Osteocyte (in vitro differentiated cells): ENCODE measurements around the gene EWSR1. TPM values are rescaled to one million over a fixed set of nuclear protein-coding genes. Genes with fewer than 3 reads are reported as not detected.
"Not testable (repeated sequence)": the region's sequence is repeated elsewhere in the genome, so short reads cannot be mapped to it uniquely, and the experiment has no call there.

ENCODE experiments used
- DNase-seq: peaks from one replicate; pipeline ENCODE4 v3.0.0; 2021; ENCODE audit warnings: mixed read lengths; ENCODE audit not compliant: unreplicated experiment; ENCODE audit errors: extremely low spot score
- H3K27ac Mint-ChIP-seq: one replicate; pipeline ENCODE4 v1.8.0; 2021; ENCODE audit warnings: mild to moderate bottlenecking, mixed read lengths; ENCODE audit not compliant: unreplicated experiment
- H3K27me3 Mint-ChIP-seq: one replicate; pipeline ENCODE4 v1.8.0; 2021; ENCODE audit warnings: mixed read lengths; ENCODE audit not compliant: unreplicated experiment
- H3K36me3 Mint-ChIP-seq: one replicate; pipeline ENCODE4 v1.8.0; 2021; ENCODE audit warnings: mixed read lengths; ENCODE audit not compliant: unreplicated experiment
- H3K4me1 Mint-ChIP-seq: one replicate; pipeline ENCODE4 v1.8.0; 2021; ENCODE audit warnings: mixed read lengths; ENCODE audit not compliant: unreplicated experiment
- H3K4me3 Mint-ChIP-seq: one replicate; pipeline ENCODE4 v1.8.0; 2021; ENCODE audit warnings: mild to moderate bottlenecking, moderate library complexity, mixed read lengths; ENCODE audit not compliant: unreplicated experiment
- H3K9me3 Mint-ChIP-seq: one replicate; pipeline ENCODE4 v1.8.0; 2021; ENCODE audit warnings: mixed read lengths; ENCODE audit not compliant: unreplicated experiment
- total RNA-seq: library from RNA; stranded (reverse); gene quantifications from 2 replicates; pipeline ENCODE4 v1.2.1, GENCODE V29; 2021
- TF ChIP-seq, protein P1 (sequence below): fragments of 200-600 bp; sonication (generic); IDR thresholded peaks from 2 replicates; pipeline ENCODE4 v1.5.0; 2021; ENCODE audit warnings: antibody characterized with exemption, mild to moderate bottlenecking, moderate library complexity

The EWSR1 gene
- total RNA-seq, 1 donor from 2014 or later = 228 TPM

DNA sequence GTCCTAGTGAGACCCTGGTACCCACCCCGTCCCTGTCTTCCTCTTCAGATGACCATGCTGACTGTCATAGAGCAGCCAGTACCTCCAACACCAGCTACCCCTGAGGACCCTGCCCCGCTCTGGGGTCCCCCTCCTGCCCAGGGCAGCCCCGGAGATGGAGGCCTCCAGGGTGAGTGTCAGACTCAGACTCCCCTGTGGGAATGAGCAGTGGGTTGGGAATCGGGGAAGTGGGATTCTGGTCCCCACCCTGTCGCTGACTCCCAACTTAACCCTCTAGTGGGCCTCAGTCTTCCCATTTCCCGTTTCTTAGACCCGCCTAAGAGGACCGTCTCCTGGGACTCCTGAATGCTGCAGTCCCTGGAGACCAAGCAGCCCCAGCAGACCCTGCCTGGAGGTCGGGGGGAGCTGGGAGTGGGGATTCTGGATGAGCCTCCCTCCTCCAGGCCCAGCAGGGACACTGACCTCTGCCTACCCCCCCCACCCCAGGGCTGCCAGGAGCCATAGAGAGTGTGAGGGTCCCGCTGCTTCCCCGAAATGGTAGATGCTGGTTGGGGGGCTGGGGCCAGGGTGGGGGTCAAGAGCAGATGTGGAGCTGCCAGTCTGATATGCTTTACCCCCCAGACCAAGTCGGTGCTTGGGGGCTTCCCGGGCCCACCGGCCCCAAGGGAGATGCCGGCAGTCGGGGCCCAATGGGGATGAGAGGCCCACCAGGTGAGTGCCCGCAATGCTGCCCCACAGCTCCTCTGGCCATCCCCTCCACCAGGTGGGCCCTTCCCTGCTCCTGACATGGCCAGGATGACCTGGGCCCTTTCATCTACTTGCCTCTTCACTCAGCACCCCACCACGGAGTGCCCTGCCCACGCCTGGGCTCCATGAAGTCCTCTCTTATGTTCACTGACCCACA lies 36.8 kb upstream of the EWSR1 start:
- DNase-seq = no peak
- Mint-ChIP-seq H3K36me3 (no peaks in the 10 kb centered on the region), H3K4me3 (no peak overlapping the region), H3K4me1 (no peaks in the 10 kb centered on the region), H3K9me3 (peaks cover 6% of the 10 kb centered on the region), H3K27ac (no peak overlapping the region), H3K27me3 (peaks cover 9% of the 10 kb centered on the region)
- TF ChIP-seq, protein P1, sequence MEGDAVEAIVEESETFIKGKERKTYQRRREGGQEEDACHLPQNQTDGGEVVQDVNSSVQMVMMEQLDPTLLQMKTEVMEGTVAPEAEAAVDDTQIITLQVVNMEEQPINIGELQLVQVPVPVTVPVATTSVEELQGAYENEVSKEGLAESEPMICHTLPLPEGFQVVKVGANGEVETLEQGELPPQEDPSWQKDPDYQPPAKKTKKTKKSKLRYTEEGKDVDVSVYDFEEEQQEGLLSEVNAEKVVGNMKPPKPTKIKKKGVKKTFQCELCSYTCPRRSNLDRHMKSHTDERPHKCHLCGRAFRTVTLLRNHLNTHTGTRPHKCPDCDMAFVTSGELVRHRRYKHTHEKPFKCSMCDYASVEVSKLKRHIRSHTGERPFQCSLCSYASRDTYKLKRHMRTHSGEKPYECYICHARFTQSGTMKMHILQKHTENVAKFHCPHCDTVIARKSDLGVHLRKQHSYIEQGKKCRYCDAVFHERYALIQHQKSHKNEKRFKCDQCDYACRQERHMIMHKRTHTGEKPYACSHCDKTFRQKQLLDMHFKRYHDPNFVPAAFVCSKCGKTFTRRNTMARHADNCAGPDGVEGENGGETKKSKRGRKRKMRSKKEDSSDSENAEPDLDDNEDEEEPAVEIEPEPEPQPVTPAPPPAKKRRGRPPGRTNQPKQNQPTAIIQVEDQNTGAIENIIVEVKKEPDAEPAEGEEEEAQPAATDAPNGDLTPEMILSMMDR = no peak

DNA sequence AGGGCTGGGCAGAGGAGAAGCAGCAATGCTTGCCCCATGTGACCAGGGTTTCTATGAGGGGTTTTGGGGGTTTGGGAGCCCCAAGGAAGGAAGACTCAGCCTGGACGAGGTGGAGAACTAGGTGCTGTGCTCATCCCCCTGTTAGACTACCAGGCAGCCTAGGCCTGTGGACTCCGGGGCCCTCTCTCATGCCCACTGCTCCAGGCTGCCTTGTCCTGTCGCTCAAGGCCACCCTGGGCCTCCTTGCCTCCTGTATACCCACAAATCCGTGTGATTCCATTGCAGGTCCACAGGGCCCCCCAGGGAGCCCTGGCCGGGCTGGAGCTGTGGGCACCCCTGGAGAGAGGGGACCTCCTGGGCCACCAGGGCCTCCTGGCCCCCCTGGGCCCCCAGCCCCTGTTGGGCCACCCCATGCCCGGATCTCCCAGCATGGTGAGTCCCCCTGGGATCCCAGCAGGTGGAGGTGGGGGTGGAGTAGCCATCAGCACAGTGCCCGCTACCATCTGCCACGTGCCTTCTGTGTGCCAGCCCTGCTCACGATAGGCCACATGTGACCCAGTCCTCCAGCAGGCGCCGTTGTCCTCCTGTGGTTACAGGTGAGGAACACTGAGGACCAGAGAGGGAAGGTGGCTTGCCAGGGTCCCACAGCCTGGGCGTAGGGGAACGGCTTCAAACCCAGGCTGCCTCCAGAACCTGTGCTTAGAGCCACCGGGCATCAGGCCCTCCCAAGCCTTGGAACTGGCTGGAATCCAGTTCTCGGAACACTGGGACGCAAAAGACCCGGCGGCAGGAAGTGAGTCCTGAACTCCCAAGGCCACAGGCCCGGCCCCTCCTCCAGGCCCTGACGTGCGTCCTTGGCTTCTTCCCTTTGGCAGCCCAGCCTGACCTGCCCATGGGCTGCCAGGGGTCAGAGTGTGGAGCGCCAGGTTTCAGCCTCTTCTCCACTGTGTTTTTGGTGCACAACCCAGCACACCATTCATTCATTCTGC lies 35.8 kb upstream of the EWSR1 start:
- Mint-ChIP-seq H3K4me3 (no peak overlapping the region), H3K4me1 (no peaks in the 10 kb centered on the region), H3K36me3 (no peaks in the 10 kb centered on the region), H3K27ac (no peak overlapping the region), H3K27me3 (peaks cover 9% of the 10 kb centered on the region), H3K9me3 (peaks cover 6% of the 10 kb centered on the region)
- DNase-seq = no peak
- TF ChIP-seq, protein P1 = no peak

DNA sequence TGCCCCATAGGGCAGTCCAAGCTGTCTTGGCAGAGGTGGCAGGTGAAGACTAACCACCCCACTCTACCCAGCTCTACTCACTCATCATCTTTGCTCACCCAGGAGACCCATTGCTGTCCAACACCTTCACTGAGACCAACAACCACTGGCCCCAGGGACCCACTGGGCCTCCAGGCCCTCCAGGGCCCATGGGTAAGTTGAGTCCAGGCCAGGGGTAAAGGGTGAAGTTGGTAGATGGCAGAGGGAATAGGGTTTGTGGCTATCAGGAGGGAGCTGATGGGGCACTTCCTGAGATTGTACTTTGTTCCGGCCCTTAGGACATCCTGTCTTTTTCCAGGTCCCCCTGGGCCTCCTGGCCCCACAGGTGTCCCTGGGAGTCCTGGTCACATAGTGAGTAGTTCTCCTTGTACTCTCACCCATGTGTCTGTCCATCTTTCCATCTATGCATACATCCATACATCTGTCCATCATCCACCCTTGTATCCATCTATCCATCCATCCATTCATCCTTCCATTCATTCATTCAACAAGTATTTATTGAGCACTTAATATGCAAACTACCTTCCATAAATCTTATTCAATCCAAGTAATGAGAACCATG lies 34.7 kb upstream of the EWSR1 start:
- Mint-ChIP-seq H3K4me3 (no peak overlapping the region), H3K36me3 (no peaks in the 10 kb centered on the region), H3K27ac (no peak overlapping the region), H3K27me3 (peaks cover 11% of the 10 kb centered on the region), H3K9me3 (peaks cover 6% of the 10 kb centered on the region), H3K4me1 (no peaks in the 10 kb centered on the region)
- TF ChIP-seq, protein P1 = no peak
- no peak for DNase-seq

DNA sequence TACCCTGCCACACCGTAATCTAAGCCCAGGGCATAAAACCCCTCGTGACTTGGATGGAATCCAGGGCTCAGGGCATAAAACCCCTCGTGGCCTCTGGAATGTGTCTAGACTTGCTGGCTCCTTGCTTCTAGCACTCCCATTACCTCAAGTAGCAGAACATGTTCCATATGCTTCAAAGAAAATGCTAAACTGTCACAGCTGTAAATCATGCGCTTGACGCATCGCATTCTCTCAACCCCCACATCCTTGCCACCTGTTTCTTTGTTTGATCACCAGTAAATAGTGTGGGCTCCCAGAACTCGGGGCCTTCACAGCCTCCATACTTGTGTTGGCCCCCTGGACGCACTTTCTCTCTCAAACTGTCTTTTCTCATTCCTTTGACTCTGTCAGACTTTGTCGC lies 27.6 kb upstream of the EWSR1 start:
- H3K4me3 Mint-ChIP-seq, H3K27ac Mint-ChIP-seq, H3K4me1 Mint-ChIP-seq, DNase-seq, H3K36me3 Mint-ChIP-seq: not testable (repeated sequence)
- Mint-ChIP-seq H3K9me3 (peaks cover 26% of the 10 kb centered on the region), H3K27me3 (peaks cover 23% of the 10 kb centered on the region)

DNA sequence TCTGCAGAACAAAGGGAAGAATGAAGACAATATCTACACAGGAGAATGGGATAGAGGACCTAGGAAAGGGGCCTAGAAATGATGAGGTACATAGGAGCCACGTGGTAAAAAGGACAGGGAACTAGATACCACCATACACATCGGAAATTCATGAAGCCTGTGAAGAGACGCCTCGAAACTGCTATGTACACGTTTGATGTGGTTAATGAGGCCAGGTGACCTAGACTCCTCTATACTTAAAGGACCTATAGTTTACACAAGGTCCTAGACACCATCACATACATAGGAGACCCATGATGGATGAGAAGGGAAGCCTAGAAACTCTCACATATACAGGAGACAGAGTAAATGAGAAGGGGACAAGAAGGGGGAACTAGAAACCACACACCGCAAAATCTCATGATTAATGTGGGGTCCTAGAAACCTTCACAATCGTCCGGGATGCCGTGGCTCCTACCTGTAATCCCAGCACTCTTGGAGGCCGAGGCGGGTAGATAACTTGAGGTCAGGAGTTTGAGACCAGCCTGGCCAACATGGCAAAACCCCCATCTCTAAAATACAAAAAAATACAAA lies 24.1 kb upstream of the EWSR1 start:
- Mint-ChIP-seq H3K4me1 (no peaks in the 10 kb centered on the region), H3K27ac (no peak overlapping the region), H3K27me3 (peaks cover 18% of the 10 kb centered on the region), H3K9me3 (peaks cover 22% of the 10 kb centered on the region), H3K36me3 (peaks cover 7% of the 10 kb centered on the region), H3K4me3 (no peak overlapping the region)
- TF ChIP-seq, protein P1 = no peak
- DNase-seq = no peak
